Keratinocyte (primary cell): ENCODE measurements around the gene DYNC2I2.

Source experiments
- EZH2 ChIP-seq: IDR thresholded peaks from one replicate; pipeline ENCODE4 v1.6.1; 2012; ENCODE audit warnings: inconsistent platforms, mild to moderate bottlenecking, low read length, moderate library complexity
- TF ChIP-seq, protein P1 (sequence below), 3 experiments: IDR thresholded peaks in 1 of 3; conservative IDR thresholded peaks in 1 of 3; optimal IDR thresholded peaks in 1 of 3; 2 replicates in 2 of 3; 3 replicates in 1 of 3; pipeline versions ENCODE3 to v1.5.1; 2011; ENCODE audit warnings: low read length in 3 of 3, mild to moderate bottlenecking in 3 of 3, moderate library complexity in 2 of 3, control low read depth in 1 of 3, inconsistent platforms in 1 of 3; ENCODE audit not compliant: insufficient read depth in 2 of 3; ENCODE audit errors: extremely low read depth in 1 of 3

DNA sequence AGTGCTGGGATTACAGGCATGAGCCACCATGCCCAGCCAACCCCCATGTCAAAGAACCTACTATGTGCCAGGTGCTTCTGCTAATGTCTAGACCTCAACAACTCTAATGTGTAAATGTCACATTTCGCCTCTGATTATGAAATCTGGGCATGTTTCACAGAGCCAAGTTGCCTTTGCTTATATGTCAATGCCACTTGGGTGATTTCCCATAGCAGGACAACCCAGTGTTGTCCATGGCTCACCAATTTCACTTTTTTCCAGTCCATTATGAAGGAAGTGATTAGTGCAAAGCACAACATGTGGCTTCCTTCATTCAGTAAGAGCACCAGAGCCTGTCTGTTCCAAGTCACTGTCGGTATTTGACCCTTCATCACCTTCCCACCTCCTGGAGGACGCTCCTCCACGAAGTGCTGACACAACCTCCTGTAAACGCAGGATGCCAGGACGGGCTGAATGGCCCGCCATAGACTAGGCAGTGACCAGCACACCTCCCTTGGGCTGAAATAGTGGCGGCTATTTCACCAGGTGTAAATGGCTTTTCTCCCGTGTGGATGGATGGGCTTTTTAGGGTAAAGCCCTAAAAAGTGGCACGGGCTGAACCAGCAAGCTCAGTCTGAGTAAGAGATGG, 44.7 kb upstream of the DYNC2I2 start:
- TF ChIP-seq, protein P1, sequence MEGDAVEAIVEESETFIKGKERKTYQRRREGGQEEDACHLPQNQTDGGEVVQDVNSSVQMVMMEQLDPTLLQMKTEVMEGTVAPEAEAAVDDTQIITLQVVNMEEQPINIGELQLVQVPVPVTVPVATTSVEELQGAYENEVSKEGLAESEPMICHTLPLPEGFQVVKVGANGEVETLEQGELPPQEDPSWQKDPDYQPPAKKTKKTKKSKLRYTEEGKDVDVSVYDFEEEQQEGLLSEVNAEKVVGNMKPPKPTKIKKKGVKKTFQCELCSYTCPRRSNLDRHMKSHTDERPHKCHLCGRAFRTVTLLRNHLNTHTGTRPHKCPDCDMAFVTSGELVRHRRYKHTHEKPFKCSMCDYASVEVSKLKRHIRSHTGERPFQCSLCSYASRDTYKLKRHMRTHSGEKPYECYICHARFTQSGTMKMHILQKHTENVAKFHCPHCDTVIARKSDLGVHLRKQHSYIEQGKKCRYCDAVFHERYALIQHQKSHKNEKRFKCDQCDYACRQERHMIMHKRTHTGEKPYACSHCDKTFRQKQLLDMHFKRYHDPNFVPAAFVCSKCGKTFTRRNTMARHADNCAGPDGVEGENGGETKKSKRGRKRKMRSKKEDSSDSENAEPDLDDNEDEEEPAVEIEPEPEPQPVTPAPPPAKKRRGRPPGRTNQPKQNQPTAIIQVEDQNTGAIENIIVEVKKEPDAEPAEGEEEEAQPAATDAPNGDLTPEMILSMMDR (optimal IDR thresholded peaks at IDR 0.05 in 1 of 3, IDR thresholded peaks at IDR 0.05 in 1 of 3, conservative IDR thresholded peaks at IDR 0.05 in 1 of 3; ENCODE audit: extremely low read depth in 1 of 3, insufficient read depth in 2 of 3, low read length in 3 of 3), result no peak
- TF ChIP-seq EZH2, result no peak
